ENCODE results near the gene CDK19. TPM values are rescaled to one million over a fixed set of nuclear protein-coding genes. Genes with fewer than 3 reads are reported as not detected.
"Not testable (repeated sequence)": the region's sequence is repeated elsewhere in the genome, so short reads cannot be mapped to it uniquely, and the experiment has no call there.

Gene CDK19
- total RNA-seq, 4 donors from 2014 or later = 7.8 to 15.0 (median 9.8) TPM

- DNase-seq (ENCODE audit: low spot score) (no peak), ATAC-seq (ENCODE audit: low FRiP score) (no peak)
- TF ChIP-seq, protein P1, sequence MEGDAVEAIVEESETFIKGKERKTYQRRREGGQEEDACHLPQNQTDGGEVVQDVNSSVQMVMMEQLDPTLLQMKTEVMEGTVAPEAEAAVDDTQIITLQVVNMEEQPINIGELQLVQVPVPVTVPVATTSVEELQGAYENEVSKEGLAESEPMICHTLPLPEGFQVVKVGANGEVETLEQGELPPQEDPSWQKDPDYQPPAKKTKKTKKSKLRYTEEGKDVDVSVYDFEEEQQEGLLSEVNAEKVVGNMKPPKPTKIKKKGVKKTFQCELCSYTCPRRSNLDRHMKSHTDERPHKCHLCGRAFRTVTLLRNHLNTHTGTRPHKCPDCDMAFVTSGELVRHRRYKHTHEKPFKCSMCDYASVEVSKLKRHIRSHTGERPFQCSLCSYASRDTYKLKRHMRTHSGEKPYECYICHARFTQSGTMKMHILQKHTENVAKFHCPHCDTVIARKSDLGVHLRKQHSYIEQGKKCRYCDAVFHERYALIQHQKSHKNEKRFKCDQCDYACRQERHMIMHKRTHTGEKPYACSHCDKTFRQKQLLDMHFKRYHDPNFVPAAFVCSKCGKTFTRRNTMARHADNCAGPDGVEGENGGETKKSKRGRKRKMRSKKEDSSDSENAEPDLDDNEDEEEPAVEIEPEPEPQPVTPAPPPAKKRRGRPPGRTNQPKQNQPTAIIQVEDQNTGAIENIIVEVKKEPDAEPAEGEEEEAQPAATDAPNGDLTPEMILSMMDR (IDR thresholded peaks at IDR 0.05) = no peak
These were observed 70.3 kb downstream of the CDK19 start for GRCh38 chr6:110744991-110745390.

DNA sequence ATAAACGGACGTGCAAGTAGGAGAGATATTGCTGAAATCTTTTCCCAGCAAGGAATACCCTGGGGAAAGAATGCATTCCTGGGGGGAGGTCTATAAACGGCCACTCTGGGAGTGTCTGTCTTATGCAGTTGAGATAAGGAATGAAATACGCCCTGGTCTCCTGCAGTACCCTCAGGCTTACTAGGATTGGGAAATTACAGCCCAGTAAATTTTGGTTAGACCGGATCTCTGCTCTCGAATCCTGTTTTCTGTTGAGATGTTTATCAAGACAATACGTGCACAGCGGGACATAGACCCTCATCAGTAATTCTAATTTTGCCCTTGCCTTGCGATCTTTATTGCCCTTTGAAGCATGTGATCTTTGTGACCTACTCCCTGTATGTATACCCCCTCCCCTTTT is 72.7 kb downstream of the CDK19 start:
- not testable (repeated sequence) for ATAC-seq (ENCODE audit: low FRiP score); DNase-seq (ENCODE audit: low spot score)

GRCh38 chr6:110741517-110741916 is 73.8 kb downstream of the CDK19 start:
- DNase-seq (ENCODE audit: low spot score) (no peak), ATAC-seq (ENCODE audit: low FRiP score) (no peak)
- TF ChIP-seq, protein P1 (IDR thresholded peaks at IDR 0.05) = no peak

GRCh38 chr6:110738899-110739365 is 76.3 kb downstream of the CDK19 start:
- ATAC-seq (ENCODE audit: low FRiP score) (no peak), DNase-seq (ENCODE audit: low spot score) (no peak)
- TF ChIP-seq, protein P1 (IDR thresholded peaks at IDR 0.05) = no peak

GRCh38 chr6:110735666-110736065 is 79.6 kb downstream of the CDK19 start:
- no peak for ATAC-seq (ENCODE audit: low FRiP score)
- DNase-seq (ENCODE audit: low spot score) = no peak
- TF ChIP-seq, protein P1 (IDR thresholded peaks at IDR 0.05) = no peak

DNA sequence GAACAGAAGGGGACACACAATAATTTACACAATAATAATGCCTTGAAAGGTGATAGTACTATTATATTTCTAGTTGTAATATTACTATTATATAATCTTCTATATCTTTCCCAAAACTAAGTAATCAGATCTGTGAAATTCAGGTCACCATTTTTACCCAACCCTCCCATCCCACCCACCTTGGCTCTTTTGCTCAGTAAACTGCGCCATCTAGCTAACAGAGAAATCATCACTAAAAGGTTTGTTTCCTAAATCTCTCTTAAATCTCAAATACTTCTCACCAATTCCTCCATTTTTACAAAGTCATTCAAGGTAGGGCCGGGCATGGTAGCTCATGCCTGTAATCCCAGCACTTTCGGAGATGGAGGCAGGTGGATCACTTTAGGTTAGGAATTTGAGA is 83.4 kb downstream of the CDK19 start:
- ATAC-seq (ENCODE audit: low FRiP score) (no peak), DNase-seq (ENCODE audit: low spot score) (no peak)
- TF ChIP-seq, protein P1 (IDR thresholded peaks at IDR 0.05) = no peak

GRCh38 chr6:110731196-110731595 is 84.1 kb downstream of the CDK19 start:
- TF ChIP-seq, protein P1 (IDR thresholded peaks at IDR 0.05) = no peak
- ATAC-seq (ENCODE audit: low FRiP score) (no peak), DNase-seq (ENCODE audit: low spot score) (no peak)

GRCh38 chr6:110728501-110728900 is 86.8 kb downstream of the CDK19 start:
- TF ChIP-seq, protein P1 (IDR thresholded peaks at IDR 0.05) = no peak
- ATAC-seq (ENCODE audit: low FRiP score) (no peak), DNase-seq (ENCODE audit: low spot score) (no peak)
